Keratinocyte (primary cell): ENCODE results near the gene ADD2.

Experiments used
- EZH2 ChIP-seq: IDR thresholded peaks from one replicate; pipeline ENCODE4 v1.6.1; 2012; ENCODE audit warnings: inconsistent platforms, mild to moderate bottlenecking, low read length, moderate library complexity
- TF ChIP-seq, protein P1 (sequence below), 3 experiments: IDR thresholded peaks in 1 of 3; conservative IDR thresholded peaks in 1 of 3; optimal IDR thresholded peaks in 1 of 3; 2 replicates in 2 of 3; 3 replicates in 1 of 3; pipeline versions ENCODE3 to v1.5.1; 2011; ENCODE audit warnings: low read length in 3 of 3, mild to moderate bottlenecking in 3 of 3, moderate library complexity in 2 of 3, control low read depth in 1 of 3, inconsistent platforms in 1 of 3; ENCODE audit not compliant: insufficient read depth in 2 of 3; ENCODE audit errors: extremely low read depth in 1 of 3

DNA sequence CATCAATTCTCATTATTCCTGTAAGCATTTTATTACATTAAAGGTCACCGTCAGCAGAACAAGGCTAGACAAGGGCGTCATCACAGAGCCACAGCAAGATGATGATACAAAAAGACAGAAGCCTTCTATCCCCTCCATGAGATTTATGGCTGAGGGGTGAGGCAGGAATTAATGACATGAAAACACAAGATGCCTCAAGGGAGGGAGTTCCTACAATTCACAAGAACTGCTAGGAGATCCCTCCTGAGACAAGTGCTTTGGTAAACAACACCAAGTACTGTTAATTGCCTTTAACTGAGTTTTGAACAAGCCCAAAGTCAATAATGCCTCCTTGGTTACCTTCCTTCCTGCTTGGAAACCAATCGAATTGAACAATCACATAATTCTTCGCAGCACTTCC lies 14.1 kb downstream of the ADD2 start:
- TF ChIP-seq, protein P1, sequence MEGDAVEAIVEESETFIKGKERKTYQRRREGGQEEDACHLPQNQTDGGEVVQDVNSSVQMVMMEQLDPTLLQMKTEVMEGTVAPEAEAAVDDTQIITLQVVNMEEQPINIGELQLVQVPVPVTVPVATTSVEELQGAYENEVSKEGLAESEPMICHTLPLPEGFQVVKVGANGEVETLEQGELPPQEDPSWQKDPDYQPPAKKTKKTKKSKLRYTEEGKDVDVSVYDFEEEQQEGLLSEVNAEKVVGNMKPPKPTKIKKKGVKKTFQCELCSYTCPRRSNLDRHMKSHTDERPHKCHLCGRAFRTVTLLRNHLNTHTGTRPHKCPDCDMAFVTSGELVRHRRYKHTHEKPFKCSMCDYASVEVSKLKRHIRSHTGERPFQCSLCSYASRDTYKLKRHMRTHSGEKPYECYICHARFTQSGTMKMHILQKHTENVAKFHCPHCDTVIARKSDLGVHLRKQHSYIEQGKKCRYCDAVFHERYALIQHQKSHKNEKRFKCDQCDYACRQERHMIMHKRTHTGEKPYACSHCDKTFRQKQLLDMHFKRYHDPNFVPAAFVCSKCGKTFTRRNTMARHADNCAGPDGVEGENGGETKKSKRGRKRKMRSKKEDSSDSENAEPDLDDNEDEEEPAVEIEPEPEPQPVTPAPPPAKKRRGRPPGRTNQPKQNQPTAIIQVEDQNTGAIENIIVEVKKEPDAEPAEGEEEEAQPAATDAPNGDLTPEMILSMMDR (optimal IDR thresholded peaks at IDR 0.05 in 1 of 3, IDR thresholded peaks at IDR 0.05 in 1 of 3, conservative IDR thresholded peaks at IDR 0.05 in 1 of 3; ENCODE audit: extremely low read depth in 1 of 3, insufficient read depth in 2 of 3, low read length in 3 of 3), result no peak
- TF ChIP-seq EZH2, result no peak
